ENCODE data around the gene LMTK2.

DNA sequence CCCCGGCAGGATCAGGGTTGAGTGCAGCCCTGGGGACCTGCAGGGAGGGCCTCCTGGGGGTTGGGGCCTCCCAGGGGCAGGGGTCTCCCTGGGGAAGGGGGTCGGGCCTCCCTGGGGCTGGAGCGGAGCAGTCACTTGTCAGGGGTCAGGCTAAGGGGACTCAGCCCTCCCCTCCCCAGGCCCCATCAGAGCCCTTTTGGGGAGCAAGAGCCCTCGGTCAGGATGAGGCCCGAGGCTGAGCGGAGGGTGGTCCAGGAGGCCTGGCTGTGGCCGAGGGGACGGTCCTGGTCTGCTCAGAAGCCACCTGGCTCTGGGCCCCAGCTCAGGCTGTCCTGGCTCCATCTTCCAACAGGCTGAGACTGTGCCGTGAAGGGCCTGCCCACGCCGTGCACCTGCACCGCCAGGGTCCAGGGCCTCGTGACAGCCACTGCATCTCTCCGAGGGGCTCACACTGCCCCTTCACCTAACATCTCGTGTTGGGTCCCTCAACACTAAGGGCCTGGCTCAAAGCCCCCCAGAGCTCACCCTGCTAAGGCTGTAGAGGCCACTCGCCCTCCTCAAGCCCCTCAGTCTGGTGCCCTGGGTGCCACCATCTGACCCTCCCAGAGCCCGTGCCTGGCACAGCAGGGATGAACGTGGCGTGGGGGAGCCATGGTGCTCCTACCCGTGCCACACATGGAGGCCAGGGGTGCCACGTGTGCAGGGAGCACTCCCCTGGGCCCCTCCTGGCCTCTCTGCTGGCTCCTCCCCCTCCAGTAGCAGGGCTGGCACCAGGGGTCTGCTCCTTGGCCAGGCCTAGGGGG lies 117.4 kb downstream of the LMTK2 start:
- TF ChIP-seq, protein P1, sequence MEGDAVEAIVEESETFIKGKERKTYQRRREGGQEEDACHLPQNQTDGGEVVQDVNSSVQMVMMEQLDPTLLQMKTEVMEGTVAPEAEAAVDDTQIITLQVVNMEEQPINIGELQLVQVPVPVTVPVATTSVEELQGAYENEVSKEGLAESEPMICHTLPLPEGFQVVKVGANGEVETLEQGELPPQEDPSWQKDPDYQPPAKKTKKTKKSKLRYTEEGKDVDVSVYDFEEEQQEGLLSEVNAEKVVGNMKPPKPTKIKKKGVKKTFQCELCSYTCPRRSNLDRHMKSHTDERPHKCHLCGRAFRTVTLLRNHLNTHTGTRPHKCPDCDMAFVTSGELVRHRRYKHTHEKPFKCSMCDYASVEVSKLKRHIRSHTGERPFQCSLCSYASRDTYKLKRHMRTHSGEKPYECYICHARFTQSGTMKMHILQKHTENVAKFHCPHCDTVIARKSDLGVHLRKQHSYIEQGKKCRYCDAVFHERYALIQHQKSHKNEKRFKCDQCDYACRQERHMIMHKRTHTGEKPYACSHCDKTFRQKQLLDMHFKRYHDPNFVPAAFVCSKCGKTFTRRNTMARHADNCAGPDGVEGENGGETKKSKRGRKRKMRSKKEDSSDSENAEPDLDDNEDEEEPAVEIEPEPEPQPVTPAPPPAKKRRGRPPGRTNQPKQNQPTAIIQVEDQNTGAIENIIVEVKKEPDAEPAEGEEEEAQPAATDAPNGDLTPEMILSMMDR (IDR thresholded peaks at IDR 0.05) = no peak
- no peak for TF ChIP-seq EZH2 (IDR thresholded peaks at IDR 0.05; ENCODE audit: borderline replicate concordance, insufficient read depth, low read depth, low read length, poor library complexity, severe bottlenecking)

Measured in B cell (primary cell).